Esophagus muscularis mucosa (tissue), 3 donors: Measurements from ENCODE around the gene PCDH9.

Source experiments
- CTCF ChIP-seq, 3 experiments: fragments of 200-600 bp in 2 of 3; fragments of 450-650 bp in 1 of 3; sonication (generic) in 2 of 3; IDR thresholded peaks; one replicate each; pipeline ENCODE4 v1.5.1; 2017 to 2019; ENCODE audit warnings: antibody characterized with exemption in 3 of 3, mild to moderate bottlenecking in 2 of 3, moderate library complexity in 1 of 3
- POLR2A ChIP-seq: fragments of 450-650 bp; IDR thresholded peaks from one replicate; pipeline ENCODE4 v1.6.1; 2017; ENCODE audit warnings: antibody characterized with exemption, moderate library complexity, mild to moderate bottlenecking, low read depth

- TF ChIP-seq POLR2A (no peak), CTCF (IDR thresholded peaks at IDR 0.05) (no peak)
Observed at GRCh38 chr13:66262330-66262729, 967.8 kb downstream of the PCDH9 start.
